ENCODE results near the gene ELK3.

DNA sequence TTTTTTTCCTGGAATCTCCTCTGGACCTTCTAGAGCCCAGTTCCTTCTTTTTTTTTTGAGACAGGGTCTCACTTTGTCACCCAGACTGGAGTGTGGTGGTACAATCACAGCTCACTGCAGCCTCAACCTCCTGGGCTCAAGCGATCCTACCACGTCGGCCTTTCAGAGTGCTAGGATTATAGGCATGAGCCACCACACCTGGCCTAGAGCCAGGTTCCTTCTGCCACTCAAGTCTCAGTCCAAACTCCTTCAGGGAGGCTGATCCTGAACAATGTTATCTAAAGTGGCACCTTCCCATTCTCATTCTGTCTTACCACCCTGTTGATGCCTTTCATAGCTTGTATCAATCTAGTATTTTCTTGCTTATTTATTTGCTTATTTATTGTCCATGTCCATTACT is 22.3 kb upstream of the ELK3 start:
- TF ChIP-seq, protein P1, sequence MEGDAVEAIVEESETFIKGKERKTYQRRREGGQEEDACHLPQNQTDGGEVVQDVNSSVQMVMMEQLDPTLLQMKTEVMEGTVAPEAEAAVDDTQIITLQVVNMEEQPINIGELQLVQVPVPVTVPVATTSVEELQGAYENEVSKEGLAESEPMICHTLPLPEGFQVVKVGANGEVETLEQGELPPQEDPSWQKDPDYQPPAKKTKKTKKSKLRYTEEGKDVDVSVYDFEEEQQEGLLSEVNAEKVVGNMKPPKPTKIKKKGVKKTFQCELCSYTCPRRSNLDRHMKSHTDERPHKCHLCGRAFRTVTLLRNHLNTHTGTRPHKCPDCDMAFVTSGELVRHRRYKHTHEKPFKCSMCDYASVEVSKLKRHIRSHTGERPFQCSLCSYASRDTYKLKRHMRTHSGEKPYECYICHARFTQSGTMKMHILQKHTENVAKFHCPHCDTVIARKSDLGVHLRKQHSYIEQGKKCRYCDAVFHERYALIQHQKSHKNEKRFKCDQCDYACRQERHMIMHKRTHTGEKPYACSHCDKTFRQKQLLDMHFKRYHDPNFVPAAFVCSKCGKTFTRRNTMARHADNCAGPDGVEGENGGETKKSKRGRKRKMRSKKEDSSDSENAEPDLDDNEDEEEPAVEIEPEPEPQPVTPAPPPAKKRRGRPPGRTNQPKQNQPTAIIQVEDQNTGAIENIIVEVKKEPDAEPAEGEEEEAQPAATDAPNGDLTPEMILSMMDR (IDR thresholded peaks at IDR 0.05; ENCODE audit: insufficient read depth, low read length, poor library complexity, severe bottlenecking), result no peak
- no peak for TF ChIP-seq EZH2phosphoT487 (conservative IDR thresholded peaks at IDR 0.05; ENCODE audit: low read length)
